Stomach (tissue), 9 donors: Measurements from ENCODE around the gene VWF. TPM values are rescaled to one million over a fixed set of nuclear protein-coding genes. Genes with fewer than 3 reads are reported as not detected.

ENCODE experiments used
- DNase-seq, 2 donors: peaks; one replicate each; pipeline versions ENCODE4 v3.0.0 to v3.0.0-alpha.2; 2013 to 2019
- H3K27ac ChIP-seq, 5 donors: fragments of 200-600 bp in 4 of 5; sonication (generic) in 4 of 5; one replicate each; pipeline ENCODE4 v1.5.1; 2013 to 2019; ENCODE audit warnings: mild to moderate bottlenecking in 1 of 5, moderate library complexity in 1 of 5
- H3K27me3 ChIP-seq, 3 donors: fragments of 200-600 bp; sonication (generic); one replicate each; pipeline ENCODE4 v1.5.1; 2017 to 2019; ENCODE audit warnings: mixed run types in 1 of 3
- H3K36me3 ChIP-seq, 4 donors: fragments of 200-600 bp; sonication (generic); 1 replicate in 3 of 4; 2 replicates in 1 of 4; pipeline ENCODE4 v1.5.1; 2016 to 2019
- H3K4me1 ChIP-seq, 4 donors: fragments of 200-600 bp; sonication (generic); one replicate each; pipeline ENCODE4 v1.5.1; 2016 to 2019
- H3K4me3 ChIP-seq, 4 donors: fragments of 200-600 bp; sonication (generic) in 3 of 4; one replicate each; pipeline ENCODE4 v1.5.1; 2016 to 2019; ENCODE audit warnings: mild to moderate bottlenecking in 1 of 4
- H3K9me3 ChIP-seq, 4 donors: fragments of 200-600 bp; sonication (generic); one replicate each; pipeline ENCODE4 v1.5.1; 2016 to 2019
- EP300 ChIP-seq: sonication (generic); formaldehyde crosslinking; IDR thresholded peaks from one replicate; pipeline ENCODE4 v1.6.1; 2017; ENCODE audit warnings: antibody characterized with exemption
- POLR2A ChIP-seq, 4 donors: fragments of 450-650 bp; IDR thresholded peaks; one replicate each; pipeline ENCODE4 v1.6.1; 2016; ENCODE audit warnings: antibody characterized with exemption in 4 of 4, control low read depth in 2 of 4, mild to moderate bottlenecking in 1 of 4, moderate library complexity in 1 of 4
- POLR2AphosphoS5 ChIP-seq, 3 donors: sonication (generic); formaldehyde crosslinking; IDR thresholded peaks; one replicate each; pipeline ENCODE4 v1.6.1; 2016; ENCODE audit warnings: antibody characterized with exemption in 3 of 3
- WGBS, 5 donors: extraction: QIAGEN DNeasy Blood & Tissue Kit in 3 of 5; methylation state at CpG; one replicate each; pipeline versions ENCODE4 v1.1.5 to v1.1.7; 2013 to 2018; 5-methylcytosine and 5-hydroxymethylcytosine counted together
- intact Hi-C: fragments of 100-400 bp; cut with DNase I; formaldehyde crosslinking; loops from one replicate; pipeline ENCODE4 v1.15.1; 2023; ENCODE audit warnings: low total_unique reads
- polyA plus RNA-seq, 3 donors: library from polyadenylated mRNA; stranded (reverse); fragments of 200-250 nt; gene quantifications; one replicate each; pipeline ENCODE4 v1.2.3, GENCODE V29; 2013
- total RNA-seq, 5 donors: library from RNA; depleted of rRNA; stranded (reverse); fragments of >200 nt; gene quantifications; one replicate each; pipeline versions ENCODE4 v1.1.0 to v1.2.3, GENCODE V29; 2014 to 2016
- TF ChIP-seq, protein P1 (sequence below), 7 experiments: fragments of 450-650 bp in 4 of 7; fragments of 200-600 bp in 3 of 7; sonication (generic) in 3 of 7; IDR thresholded peaks; one replicate each; pipeline ENCODE4 v1.5.1; 2016 to 2019; ENCODE audit warnings: antibody characterized with exemption in 7 of 7, control low read depth in 2 of 7, mild to moderate bottlenecking in 1 of 7
- donor health status: healthy with polysubstance abuse.
- donor health status: Bipolar disorder and iron deficiency.
- donor health status: healthy.

Gene VWF
- total and polyA plus RNA-seq, 8 donors, result 3.1 to 103 (median 50.2) TPM

DNA sequence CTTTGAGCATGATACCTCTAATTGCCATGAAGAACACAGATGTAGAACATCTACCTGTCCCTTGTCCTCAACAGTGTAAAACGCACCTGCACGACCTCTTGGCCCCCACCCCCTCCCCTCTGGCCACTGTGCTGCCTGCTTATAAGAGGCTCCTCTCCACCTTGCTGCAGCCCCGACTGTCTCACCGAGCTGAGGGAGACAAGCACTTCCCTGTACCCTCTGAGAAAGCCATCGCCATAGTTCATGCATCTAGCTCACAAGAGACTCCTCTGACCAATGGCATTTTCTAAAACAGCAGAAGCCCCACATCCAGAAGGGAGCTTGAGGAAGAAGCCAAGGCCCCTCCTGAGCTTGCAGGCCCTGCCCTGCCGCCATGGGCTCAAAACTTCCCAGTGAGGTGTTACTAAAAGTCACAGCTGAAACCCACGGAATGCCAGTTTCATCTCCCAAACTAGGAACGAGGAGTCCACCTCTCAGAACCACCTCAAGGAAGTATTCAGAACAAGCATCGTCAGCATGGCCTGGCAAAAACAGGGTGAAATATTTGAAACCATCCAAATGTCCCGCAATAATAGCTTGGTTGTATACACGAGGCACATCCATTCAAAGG, 157.9 kb downstream of the VWF start:
- 78 to 82% (median 79%) methylated on average over 11 of the region's 11 CpGs for whole genome bisulfite sequencing, 5 donors
- no peak overlapping the region for H3K27ac ChIP-seq
- no peaks in the 10 kb centered on the region for H3K9me3 ChIP-seq
- intact Hi-C loops, result no loop called here
- no peaks in the 10 kb centered on the region for H3K4me1 ChIP-seq
- TF ChIP-seq EP300 (no peak), POLR2A (IDR thresholded peaks at IDR 0.05) (no peak), POLR2AphosphoS5 (IDR thresholded peaks at IDR 0.05) (no peak)
- TF ChIP-seq, protein P1, sequence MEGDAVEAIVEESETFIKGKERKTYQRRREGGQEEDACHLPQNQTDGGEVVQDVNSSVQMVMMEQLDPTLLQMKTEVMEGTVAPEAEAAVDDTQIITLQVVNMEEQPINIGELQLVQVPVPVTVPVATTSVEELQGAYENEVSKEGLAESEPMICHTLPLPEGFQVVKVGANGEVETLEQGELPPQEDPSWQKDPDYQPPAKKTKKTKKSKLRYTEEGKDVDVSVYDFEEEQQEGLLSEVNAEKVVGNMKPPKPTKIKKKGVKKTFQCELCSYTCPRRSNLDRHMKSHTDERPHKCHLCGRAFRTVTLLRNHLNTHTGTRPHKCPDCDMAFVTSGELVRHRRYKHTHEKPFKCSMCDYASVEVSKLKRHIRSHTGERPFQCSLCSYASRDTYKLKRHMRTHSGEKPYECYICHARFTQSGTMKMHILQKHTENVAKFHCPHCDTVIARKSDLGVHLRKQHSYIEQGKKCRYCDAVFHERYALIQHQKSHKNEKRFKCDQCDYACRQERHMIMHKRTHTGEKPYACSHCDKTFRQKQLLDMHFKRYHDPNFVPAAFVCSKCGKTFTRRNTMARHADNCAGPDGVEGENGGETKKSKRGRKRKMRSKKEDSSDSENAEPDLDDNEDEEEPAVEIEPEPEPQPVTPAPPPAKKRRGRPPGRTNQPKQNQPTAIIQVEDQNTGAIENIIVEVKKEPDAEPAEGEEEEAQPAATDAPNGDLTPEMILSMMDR (IDR thresholded peaks at IDR 0.05), result no peak
- H3K36me3 ChIP-seq, result no peaks in the 10 kb centered on the region
- H3K4me3 ChIP-seq, result no peak overlapping the region
- DNase-seq, result no peak
- H3K27me3 ChIP-seq, result peaks cover 0 to 21% (median 0%) of the 10 kb centered on the region in 3 donors

DNA sequence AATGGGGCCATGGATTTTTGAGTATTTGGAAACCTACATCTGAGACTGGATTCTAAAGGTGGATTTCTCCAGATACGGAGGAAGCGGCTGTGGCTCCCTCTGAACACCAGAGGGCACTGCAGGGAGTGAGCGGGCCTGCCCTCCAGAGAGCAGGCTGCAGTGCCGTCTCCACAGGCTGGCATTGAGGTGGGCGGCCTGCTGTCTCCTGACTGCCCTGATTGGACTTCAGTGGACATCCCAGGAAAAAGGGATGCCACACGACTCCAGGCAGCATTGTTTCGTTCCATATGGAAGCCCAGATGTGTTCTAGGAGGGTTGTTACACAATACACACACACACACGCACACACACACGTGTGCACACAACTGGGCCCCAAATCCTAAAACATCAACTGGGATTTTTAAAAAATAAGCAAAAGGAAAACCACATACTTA, 158.5 kb downstream of the VWF start:
- intact Hi-C loops, result no loop called here
- peaks cover 0 to 21% (median 0%) of the 10 kb centered on the region in 3 donors for H3K27me3 ChIP-seq
- H3K27ac ChIP-seq, result no peak overlapping the region
- no peaks in the 10 kb centered on the region for H3K9me3 ChIP-seq
- DNase-seq, result peak; percentile 50 to 79
- H3K4me1 ChIP-seq, result no peaks in the 10 kb centered on the region
- no peak overlapping the region for H3K4me3 ChIP-seq
- H3K36me3 ChIP-seq, result no peaks in the 10 kb centered on the region
- 26 to 31% (median 30%) methylated on average over 9 of the region's 9 CpGs for WGBS, 5 donors
- TF ChIP-seq, protein P1 (IDR thresholded peaks at IDR 0.05), result peak in 5 of 7 experiments; percentile 14 to 74 (median 64)
- TF ChIP-seq POLR2AphosphoS5 (IDR thresholded peaks at IDR 0.05) (no peak), POLR2A (IDR thresholded peaks at IDR 0.05) (no peak), EP300 (no peak)

DNA sequence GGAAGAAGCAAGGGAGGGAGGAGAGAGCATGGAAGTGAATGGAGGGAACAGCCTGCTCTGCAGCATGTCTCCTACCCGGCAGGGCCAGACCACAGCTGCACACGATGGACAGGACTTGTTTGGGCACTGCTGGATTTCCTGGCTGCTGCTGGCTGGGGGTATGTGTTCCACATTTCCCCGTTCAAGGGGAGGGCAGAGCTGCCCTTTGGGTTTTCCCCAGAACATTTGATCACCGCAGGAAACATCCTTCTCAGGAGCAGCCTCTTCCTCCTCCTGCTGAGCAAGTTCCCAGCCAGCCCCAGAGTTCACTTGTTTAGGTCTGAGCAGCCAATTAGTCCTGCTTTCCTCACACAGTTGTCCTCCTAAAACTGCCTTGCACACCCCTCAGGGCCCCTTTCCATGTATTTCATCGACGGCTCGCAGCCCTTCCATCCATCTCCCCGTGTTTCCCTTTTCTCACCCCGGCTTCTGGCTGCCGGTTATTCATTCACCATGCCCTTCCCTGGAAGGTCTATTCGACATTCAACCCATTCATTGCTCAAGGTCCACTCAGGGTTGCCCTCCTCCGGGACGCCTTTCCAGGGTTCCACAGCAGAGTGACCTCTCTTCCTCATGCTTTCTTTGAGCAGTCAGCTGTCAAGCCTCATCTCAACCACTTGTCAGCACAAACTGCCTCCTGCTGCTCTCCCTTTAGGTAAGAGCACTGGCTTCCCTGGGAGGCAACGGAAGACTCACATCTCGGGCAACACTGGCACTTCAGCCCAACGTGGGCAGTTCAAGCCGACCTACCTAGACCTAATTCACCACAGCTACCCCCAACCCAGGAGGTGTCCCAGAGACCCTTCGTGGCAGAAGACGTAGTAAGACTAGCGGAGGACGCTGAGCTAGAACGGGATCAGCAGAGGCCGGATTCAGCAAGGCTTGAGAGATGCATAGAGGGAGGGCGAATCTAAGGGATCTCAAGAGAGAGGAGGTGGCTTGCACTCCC, 159.3 kb downstream of the VWF start:
- H3K27me3 ChIP-seq, result peaks cover 0 to 21% (median 0%) of the 10 kb centered on the region in 3 donors
- no peaks in the 10 kb centered on the region for H3K36me3 ChIP-seq
- 59 to 69% (median 64%) methylated on average over 24 of the region's 24 CpGs for WGBS, 5 donors
- no peak overlapping the region for H3K27ac ChIP-seq
- no peak for TF ChIP-seq EP300
- no peak for TF ChIP-seq POLR2AphosphoS5 (IDR thresholded peaks at IDR 0.05)
- no peak for TF ChIP-seq POLR2A (IDR thresholded peaks at IDR 0.05)
- TF ChIP-seq, protein P1 (IDR thresholded peaks at IDR 0.05), result no peak
- no peaks in the 10 kb centered on the region for H3K4me1 ChIP-seq
- no peak overlapping the region for H3K4me3 ChIP-seq
- intact Hi-C loops, result no loop called here
- DNase-seq, result no peak
- H3K9me3 ChIP-seq, result no peaks in the 10 kb centered on the region

DNA sequence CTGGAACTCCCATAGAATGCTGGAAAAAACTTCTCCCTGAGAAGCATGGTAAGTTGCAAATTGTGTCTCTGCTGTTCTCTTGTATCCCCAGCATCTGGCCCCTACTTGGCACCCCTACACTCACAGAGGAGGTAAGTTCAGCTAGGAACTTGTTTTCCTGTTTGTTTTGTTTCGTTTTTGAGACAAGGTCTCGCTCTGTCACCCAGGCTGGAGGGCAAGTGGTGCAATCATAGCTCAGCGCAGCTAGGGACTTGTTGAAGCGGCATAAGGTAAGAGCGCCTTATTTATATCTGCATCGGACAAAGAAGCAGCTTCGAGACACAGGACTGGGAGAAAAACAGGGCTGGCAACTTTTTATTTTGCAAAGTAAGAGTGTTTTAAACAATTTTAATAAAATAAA, 161.0 kb downstream of the VWF start:
- H3K36me3 ChIP-seq, result no peaks in the 10 kb centered on the region
- 78 to 85% (median 79%) methylated on average over 7 of the region's 7 CpGs for WGBS, 5 donors
- no peak overlapping the region for H3K4me3 ChIP-seq
- no peak for TF ChIP-seq POLR2AphosphoS5 (IDR thresholded peaks at IDR 0.05)
- no peak for TF ChIP-seq EP300
- TF ChIP-seq, protein P1 (IDR thresholded peaks at IDR 0.05), result no peak
- H3K27ac ChIP-seq, result no peak overlapping the region
- no peaks in the 10 kb centered on the region for H3K4me1 ChIP-seq
- no peaks in the 10 kb centered on the region for H3K9me3 ChIP-seq
- no peak for DNase-seq
- intact Hi-C loops, result no loop called here
- H3K27me3 ChIP-seq, result peaks cover 0 to 17% (median 3%) of the 10 kb centered on the region in 3 donors
